GM19324 (cell line): ENCODE results near the gene EIF4E3.

Source experiments
- ATAC-seq: cut with Tn5 transposase; IDR thresholded peaks from one replicate; pipeline ENCODE4 v1.9.1; 2021; ENCODE audit warnings: mild to moderate bottlenecking, moderate library complexity; ENCODE audit not compliant: unreplicated experiment, low FRiP score

EIF4E3 gene

DNA sequence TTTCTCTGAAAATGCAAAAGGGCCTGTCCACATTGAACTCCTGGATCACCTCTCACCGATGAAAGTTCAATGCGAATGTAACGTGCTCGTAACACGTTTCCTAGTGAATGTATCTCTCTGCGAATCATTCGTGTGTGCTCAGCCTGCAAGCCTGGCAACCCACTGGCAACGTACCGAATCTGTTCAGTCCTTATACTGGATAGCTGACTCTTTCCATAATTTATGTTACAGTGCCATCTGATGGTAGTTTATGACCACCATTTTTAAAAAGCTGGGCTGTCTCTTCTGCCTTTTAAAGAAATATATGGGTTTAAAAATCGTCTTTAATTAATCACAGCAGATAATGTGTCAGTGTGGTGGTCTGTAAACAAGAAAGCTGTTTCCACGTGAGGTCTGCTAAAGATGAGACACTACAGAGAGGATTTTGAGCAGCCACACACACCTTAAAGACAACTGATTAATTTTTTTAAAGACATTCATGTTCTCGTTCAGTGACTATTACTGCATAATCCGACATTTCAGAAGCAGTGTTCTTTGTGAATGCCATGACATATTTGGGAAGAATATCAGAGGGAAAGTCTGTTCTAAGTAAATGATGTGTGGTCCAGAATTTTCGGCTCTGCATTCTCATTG is 72.3 kb downstream of the EIF4E3 start:
- ATAC-seq: no peak

GRCh38 chr3:71651625-71652024 is 73.6 kb downstream of the EIF4E3 start:
- no peak for ATAC-seq

DNA sequence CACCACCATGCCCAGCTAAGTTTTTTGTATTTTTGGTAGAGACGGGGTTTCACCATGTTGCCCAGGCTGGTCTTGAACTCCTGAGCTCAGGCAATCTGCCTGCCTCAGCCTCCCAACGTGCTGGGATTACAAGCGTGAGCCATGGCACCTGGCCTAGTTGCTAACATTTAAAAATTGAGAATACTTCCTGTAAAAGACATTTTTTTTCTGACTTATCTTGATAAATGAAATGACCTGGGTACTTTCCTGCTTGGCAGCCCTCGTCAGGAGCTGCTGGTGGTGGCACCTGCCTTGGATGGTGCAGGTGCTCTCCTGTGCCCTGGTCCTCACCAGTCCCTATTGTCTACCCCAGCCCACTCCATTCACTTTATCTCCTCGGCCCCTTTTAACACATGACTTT is 74.8 kb downstream of the EIF4E3 start:
- ATAC-seq: no peak

DNA sequence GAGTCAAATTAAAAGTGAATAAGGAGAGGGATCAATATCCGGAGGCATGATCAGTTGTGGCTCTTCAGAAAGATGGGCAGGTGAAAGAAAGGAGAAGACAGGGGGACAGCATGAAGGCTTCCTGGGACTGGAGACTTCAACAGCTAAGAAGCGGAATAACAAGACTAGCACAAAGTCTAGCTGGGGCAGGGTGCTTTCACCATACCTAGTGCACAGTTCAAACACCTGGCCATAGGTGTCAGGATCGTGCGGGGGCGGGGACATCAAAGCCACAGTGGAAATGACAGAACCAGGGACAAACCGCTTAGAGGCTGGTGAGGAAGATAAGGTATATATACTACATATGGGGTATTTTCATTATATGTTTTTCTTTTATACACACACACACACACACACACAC is 75.4 kb downstream of the EIF4E3 start:
- ATAC-seq: no peak

- no peak for ATAC-seq
These were observed 77.5 kb downstream of the EIF4E3 start for GRCh38 chr3:71647751-71648150.

GRCh38 chr3:71646971-71647370 is 78.2 kb downstream of the EIF4E3 start:
- no peak for ATAC-seq

- ATAC-seq: no peak
These were observed 80.1 kb downstream of the EIF4E3 start for GRCh38 chr3:71645140-71645539.

- ATAC-seq: no peak
These were observed 83.5 kb downstream of the EIF4E3 start for GRCh38 chr3:71641674-71642073.

GRCh38 chr3:71640331-71640983 is 84.7 kb downstream of the EIF4E3 start:
- ATAC-seq: no peak

DNA sequence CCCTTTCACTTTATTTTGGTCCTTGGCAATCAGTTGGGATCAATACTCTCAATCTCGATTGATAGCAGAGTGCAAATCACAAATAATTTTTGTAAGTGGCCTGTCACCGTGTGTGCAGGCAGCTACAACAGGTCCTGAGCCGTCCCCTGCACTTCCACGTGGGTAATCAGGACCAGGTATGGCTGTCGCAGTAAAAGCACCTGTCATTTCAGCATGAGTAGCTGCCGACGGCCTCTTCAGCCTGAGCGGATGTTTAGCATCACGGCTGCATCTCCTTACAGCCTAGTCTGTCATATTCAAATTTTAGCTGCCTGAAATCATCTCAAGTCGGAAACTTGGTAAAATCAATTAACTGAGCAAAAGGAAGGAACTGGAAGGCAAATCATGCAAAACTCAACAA is 88.7 kb downstream of the EIF4E3 start:
- no peak for ATAC-seq

GRCh38 chr3:71636001-71636400 is 89.2 kb downstream of the EIF4E3 start:
- no peak for ATAC-seq

DNA sequence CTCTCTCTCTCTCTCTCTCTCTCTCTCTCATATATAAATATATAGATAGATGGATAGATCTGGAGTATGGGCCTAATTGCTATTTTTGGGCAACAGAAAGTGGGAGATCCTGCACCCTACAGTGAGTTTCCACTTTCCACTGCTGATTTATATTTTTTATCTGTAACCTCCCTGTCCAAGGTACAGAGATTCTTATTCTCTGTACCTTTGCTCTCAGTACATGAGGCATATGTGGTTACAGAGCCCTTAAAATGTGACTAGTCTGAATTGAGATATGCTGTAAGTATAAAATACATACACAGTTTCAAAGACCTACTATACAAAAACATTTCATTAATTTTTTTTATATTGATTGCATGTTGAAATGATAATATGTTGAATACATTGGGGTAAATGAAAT is 90.5 kb downstream of the EIF4E3 start:
- ATAC-seq: no peak

DNA sequence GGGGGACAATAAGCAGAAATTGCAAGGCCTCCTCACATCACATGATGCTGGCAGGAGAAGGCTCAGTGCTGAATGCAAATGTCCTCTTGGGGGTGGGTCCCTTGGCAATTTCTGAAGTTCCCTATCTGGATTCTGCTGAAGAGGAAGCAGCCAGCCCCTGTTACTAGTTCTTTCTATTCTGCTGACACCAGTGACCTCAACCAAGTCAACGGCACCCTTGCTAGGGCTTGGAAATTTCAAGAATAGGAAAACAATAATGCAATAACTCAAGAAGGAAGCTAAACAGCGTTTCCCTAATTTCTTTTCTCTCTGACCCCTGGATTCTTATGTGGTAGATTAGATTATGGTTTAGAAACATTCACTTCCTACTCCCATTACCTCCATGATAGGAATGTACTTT is 95.5 kb downstream of the EIF4E3 start:
- ATAC-seq: no peak

DNA sequence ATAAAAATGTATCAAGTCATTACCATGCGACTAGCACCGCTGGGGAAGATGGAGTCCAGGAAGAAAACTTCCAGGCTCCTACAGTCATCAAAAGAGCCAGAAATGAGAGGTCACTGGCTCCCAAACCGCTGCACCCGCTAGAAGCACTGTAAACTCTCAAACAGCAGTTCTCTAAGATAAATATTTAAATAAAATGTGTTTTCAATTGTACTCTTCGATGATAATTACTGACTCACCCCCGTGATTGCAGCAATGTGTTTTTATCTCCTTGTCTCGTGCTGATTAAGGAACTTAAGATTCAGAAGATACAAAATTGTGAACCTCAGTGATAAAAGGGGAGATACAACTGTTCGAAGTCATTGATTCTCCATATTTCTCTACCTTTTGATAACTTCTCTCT is 95.9 kb downstream of the EIF4E3 start:
- ATAC-seq: no peak

DNA sequence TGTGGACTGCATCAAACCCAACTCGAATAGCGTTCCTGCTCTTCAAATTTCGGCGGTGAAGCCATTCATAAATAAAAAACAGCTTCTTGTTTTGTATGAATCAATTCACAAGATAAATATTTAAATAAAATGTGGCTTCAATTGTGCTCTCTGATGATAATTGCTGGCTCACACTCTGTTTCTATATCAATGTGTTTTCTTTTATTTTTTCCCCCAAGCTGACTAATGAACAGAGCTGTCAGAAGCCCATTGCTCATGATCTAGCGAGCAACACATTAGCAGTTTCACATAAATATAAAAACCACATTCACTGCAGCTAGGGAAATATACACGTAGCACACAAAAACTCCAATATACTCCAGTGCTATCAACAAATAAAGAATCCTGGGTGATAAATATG is 96.7 kb downstream of the EIF4E3 start:
- ATAC-seq: no peak

- no peak for ATAC-seq
These were observed 99.5 kb downstream of the EIF4E3 start for GRCh38 chr3:71625676-71626075.
